IMR-90 (cell line): ENCODE measurements around the gene ANGPTL1.

ENCODE experiments used
- CTCF ChIP-seq: conservative IDR thresholded peaks from 2 replicates; pipeline ENCODE4 v1.5.1; 2012; ENCODE audit warnings: mild to moderate bottlenecking, low read depth, low read length, improper control_type of control experiment
- MAFK ChIP-seq: IDR thresholded peaks from 2 replicates; pipeline ENCODE4 v1.6.1; 2012; ENCODE audit warnings: low read depth, low read length, improper control_type of control experiment
- MAZ ChIP-seq: IDR thresholded peaks from 2 replicates; pipeline ENCODE4 v1.6.1; 2012; ENCODE audit warnings: low read depth, mild to moderate bottlenecking, low read length, improper control_type of control experiment, moderate library complexity, borderline replicate concordance
- MXI1 ChIP-seq: IDR thresholded peaks from 2 replicates; pipeline ENCODE4 v1.6.1; 2012; ENCODE audit warnings: low read depth, mild to moderate bottlenecking, low read length, moderate library complexity, borderline replicate concordance
- POLR2A ChIP-seq: IDR thresholded peaks from 2 replicates; pipeline ENCODE4 v1.6.1; 2012; ENCODE audit warnings: mild to moderate bottlenecking, low read depth, low read length
- RAD21 ChIP-seq: IDR thresholded peaks from 2 replicates; pipeline ENCODE4 v1.6.1; 2012; ENCODE audit warnings: low read length, improper control_type of control experiment
- RCOR1 ChIP-seq: IDR thresholded peaks from 2 replicates; pipeline ENCODE4 v1.6.1; 2012; ENCODE audit warnings: mild to moderate bottlenecking, low read length, improper control_type of control experiment; ENCODE audit not compliant: insufficient replicate concordance
- SMC3 ChIP-seq: fragments of 150-350 bp; IDR thresholded peaks from 2 replicates; pipeline ENCODE4 v1.6.1; 2016; ENCODE audit warnings: low read depth, mild to moderate bottlenecking, antibody characterized with exemption, low read length, moderate library complexity

DNA sequence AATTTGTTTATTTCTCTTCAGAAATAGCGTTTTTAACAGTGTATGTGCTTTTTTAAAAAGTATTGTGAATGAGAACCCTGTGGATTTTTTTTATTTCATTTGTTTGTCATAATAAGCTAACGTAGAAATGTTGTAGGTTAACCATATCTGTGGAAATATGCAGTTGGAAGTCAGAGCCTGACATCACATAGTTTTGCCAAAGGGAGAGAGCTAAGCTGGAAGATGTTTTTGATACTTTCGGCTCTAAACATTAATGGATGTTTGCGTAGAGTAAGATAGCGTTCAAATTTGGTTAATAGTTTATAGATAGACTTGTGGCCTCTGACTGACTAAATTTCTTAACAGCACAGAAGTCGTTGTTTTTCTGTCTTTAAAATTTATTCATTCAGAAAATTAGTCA lies 47.4 kb upstream of the ANGPTL1 start:
- no peak for TF ChIP-seq CTCF
- TF ChIP-seq POLR2A, result no peak
- no peak for TF ChIP-seq RAD21
- no peak for TF ChIP-seq MAFK
- TF ChIP-seq RCOR1, result no peak
- no peak for TF ChIP-seq MXI1
- no peak for TF ChIP-seq SMC3
- no peak for TF ChIP-seq MAZ
